Measurements from ENCODE around the gene EIF3I.

The EIF3I gene

GRCh38 chr1:32247452-32247851 lies 25.2 kb downstream of the EIF3I start:
- H3K27me3 ChIP-seq, result peaks cover 29% of the 10 kb centered on the region
- H3K27ac ChIP-seq, result no peak overlapping the region
- no peaks in the 10 kb centered on the region for H3K9me3 ChIP-seq
- H3K4me3 ChIP-seq (ENCODE audit: low read depth in 1 of 2, low read length in 1 of 2), result no peak overlapping the region
- H3K4me1 ChIP-seq (ENCODE audit: control insufficient read depth in 1 of 2, insufficient read depth in 1 of 2, low read depth in 1 of 2, low read length in 1 of 2), result peaks cover 16% of the 10 kb centered on the region in 2 experiments
- TF ChIP-seq CTCF (IDR thresholded peaks at IDR 0.05), result no peak
- H3K36me3 ChIP-seq, result no peaks in the 10 kb centered on the region

- H3K27me3 ChIP-seq, result peaks cover 23% of the 10 kb centered on the region
- H3K4me1 ChIP-seq (ENCODE audit: control insufficient read depth in 1 of 2, insufficient read depth in 1 of 2, low read depth in 1 of 2, low read length in 1 of 2), result peaks cover 15 to 16% of the 10 kb centered on the region in 2 experiments
- H3K9me3 ChIP-seq, result no peaks in the 10 kb centered on the region
- TF ChIP-seq CTCF (IDR thresholded peaks at IDR 0.05), result peak; percentile 88
- peak overlapping the region in 1 of 2 experiments; percentile 9 for H3K4me3 ChIP-seq (ENCODE audit: low read depth in 1 of 2, low read length in 1 of 2)
- H3K27ac ChIP-seq, result no peak overlapping the region
- no peaks in the 10 kb centered on the region for H3K36me3 ChIP-seq
Observed at GRCh38 chr1:32247983-32248889, 26.0 kb downstream of the EIF3I start.

- no peak for TF ChIP-seq CTCF (IDR thresholded peaks at IDR 0.05)
- Histone ChIP-seq H3K36me3 (no peaks in the 10 kb centered on the region), H3K27me3 (peaks cover 23% of the 10 kb centered on the region), H3K4me3 (ENCODE audit: low read depth in 1 of 2, low read length in 1 of 2) (no peak overlapping the region), H3K4me1 (ENCODE audit: control insufficient read depth in 1 of 2, insufficient read depth in 1 of 2, low read depth in 1 of 2, low read length in 1 of 2) (peaks cover 15 to 16% of the 10 kb centered on the region in 2 experiments), H3K27ac (no peak overlapping the region), H3K9me3 (no peaks in the 10 kb centered on the region)
Observed at GRCh38 chr1:32249831-32250525, 27.8 kb downstream of the EIF3I start.

GRCh38 chr1:32250893-32251716 lies 28.9 kb downstream of the EIF3I start, which contains the start of gene LCK:
Gene LCK, plus strand, starts transcription at chr1:32251265. Its CDS starts 23,065 bp downstream, at chr1:32274330.
- H3K4me1 ChIP-seq (ENCODE audit: control insufficient read depth in 1 of 2, insufficient read depth in 1 of 2, low read depth in 1 of 2, low read length in 1 of 2), result peaks cover 15 to 19% of the 10 kb centered on the region in 2 experiments
- H3K4me3 ChIP-seq (ENCODE audit: low read depth in 1 of 2, low read length in 1 of 2), result no peak within 1 kb of the TSS
- no peak within 1 kb of the TSS for H3K27ac ChIP-seq

More at GRCh38 chr1:32250893-32251716, 28.9 kb downstream of the EIF3I start, which contains the start of gene LCK:
- H3K27me3 ChIP-seq, result peaks cover 23% of the 10 kb centered on the region
- H3K36me3 ChIP-seq, result no peaks in the 10 kb centered on the region
- H3K9me3 ChIP-seq, result no peaks in the 10 kb centered on the region
- no peak for TF ChIP-seq CTCF (IDR thresholded peaks at IDR 0.05)

Data from neutrophil (primary cell).